Endodermal cell (in vitro differentiated cells): ENCODE results near the gene CASKIN2. TPM values are rescaled to one million over a fixed set of nuclear protein-coding genes. Genes with fewer than 3 reads are reported as not detected.
A peak's percentile ranks its signal among the peaks of the same experiment; 100 is the strongest.

Experiments
- DNase-seq: peaks from one replicate; pipeline ENCODE4 v3.0.0-alpha.2; 2017
- H3K27ac ChIP-seq: 2 replicates; pipeline ENCODE4 v1.5.1; 2013; ENCODE audit warnings: mild to moderate bottlenecking, low read depth, low read length, moderate library complexity
- H3K27me3 ChIP-seq: 2 replicates; pipeline ENCODE4 v1.6.1; 2013; ENCODE audit warnings: mild to moderate bottlenecking, low read length, moderate library complexity; ENCODE audit not compliant: insufficient read depth, control insufficient read depth, poor library complexity, severe bottlenecking
- H3K36me3 ChIP-seq: 2 replicates; pipeline ENCODE4 v1.7.0; 2013; ENCODE audit warnings: mild to moderate bottlenecking, low read length, moderate library complexity; ENCODE audit not compliant: control insufficient read depth, insufficient read depth
- H3K4me1 ChIP-seq: one replicate; pipeline ENCODE4 v1.7.0; 2013; ENCODE audit warnings: low read length; ENCODE audit not compliant: control insufficient read depth, insufficient read depth
- H3K4me3 ChIP-seq: 2 replicates; pipeline ENCODE4 v1.5.1; 2013; ENCODE audit warnings: mild to moderate bottlenecking, low read length, moderate library complexity
- H3K9ac ChIP-seq: 2 replicates; pipeline ENCODE4 v1.6.1; 2013; ENCODE audit warnings: mild to moderate bottlenecking, low read length, moderate library complexity; ENCODE audit not compliant: poor library complexity, severe bottlenecking; ENCODE audit errors: extremely low read depth
- H3K9me3 ChIP-seq: 2 replicates; pipeline ENCODE4 v1.6.1; 2013; ENCODE audit warnings: mild to moderate bottlenecking, low read length, moderate library complexity; ENCODE audit not compliant: control insufficient read depth
- H3K27ac Mint-ChIP-seq: 2 replicates; pipeline ENCODE4 v1.8.0; 2020; ENCODE audit warnings: mixed read lengths
- H3K27me3 Mint-ChIP-seq: 2 replicates; pipeline ENCODE4 v1.8.0; 2021; ENCODE audit warnings: mild to moderate bottlenecking, mixed read lengths; ENCODE audit not compliant: insufficient read depth
- H3K36me3 Mint-ChIP-seq: 2 replicates; pipeline ENCODE4 v1.8.0; 2020; ENCODE audit warnings: low read depth, mixed read lengths
- H3K4me1 Mint-ChIP-seq: 2 replicates; pipeline ENCODE4 v1.8.0; 2020; ENCODE audit warnings: mixed read lengths
- H3K4me3 Mint-ChIP-seq: 2 replicates; pipeline ENCODE4 v1.8.0; 2020; ENCODE audit warnings: mild to moderate bottlenecking, moderate library complexity, mixed read lengths
- H3K9me3 Mint-ChIP-seq: 2 replicates; pipeline ENCODE4 v1.8.0; 2020; ENCODE audit warnings: mild to moderate bottlenecking, mixed read lengths
- WGBS, 2 experiments: methylation state at CpG; one replicate each; pipeline versions ENCODE4 v1.1.5 to v1.1.7; 2013; ENCODE audit warnings: missing lambda C conversion rate in 2 of 2, mixed read lengths in 1 of 2; ENCODE audit not compliant: insufficient coverage in 1 of 2, insufficient read length in 1 of 2; 5-methylcytosine and 5-hydroxymethylcytosine counted together
- total RNA-seq, 2 donors: library from RNA; stranded (reverse); fragmentation: NEBNext Ultra II Directional in 1 of 2; extraction: Animal tissue kit (Norgen Biotek cat#: 25700) in 1 of 2; gene quantifications; 2 replicates in 1 of 2; 3 replicates in 1 of 2; pipeline ENCODE4 v1.2.1, GENCODE V29; 2021
- TF ChIP-seq, protein P1 (sequence below): fragments of 200-600 bp; sonication (generic); conservative IDR thresholded peaks from 2 replicates; pipeline ENCODE4 v1.5.0; 2021; ENCODE audit warnings: antibody characterized with exemption, mild to moderate bottlenecking

The CASKIN2 gene
- total RNA-seq, 2 donors from 2014 or later: 26.4 to 31.0 TPM

DNA sequence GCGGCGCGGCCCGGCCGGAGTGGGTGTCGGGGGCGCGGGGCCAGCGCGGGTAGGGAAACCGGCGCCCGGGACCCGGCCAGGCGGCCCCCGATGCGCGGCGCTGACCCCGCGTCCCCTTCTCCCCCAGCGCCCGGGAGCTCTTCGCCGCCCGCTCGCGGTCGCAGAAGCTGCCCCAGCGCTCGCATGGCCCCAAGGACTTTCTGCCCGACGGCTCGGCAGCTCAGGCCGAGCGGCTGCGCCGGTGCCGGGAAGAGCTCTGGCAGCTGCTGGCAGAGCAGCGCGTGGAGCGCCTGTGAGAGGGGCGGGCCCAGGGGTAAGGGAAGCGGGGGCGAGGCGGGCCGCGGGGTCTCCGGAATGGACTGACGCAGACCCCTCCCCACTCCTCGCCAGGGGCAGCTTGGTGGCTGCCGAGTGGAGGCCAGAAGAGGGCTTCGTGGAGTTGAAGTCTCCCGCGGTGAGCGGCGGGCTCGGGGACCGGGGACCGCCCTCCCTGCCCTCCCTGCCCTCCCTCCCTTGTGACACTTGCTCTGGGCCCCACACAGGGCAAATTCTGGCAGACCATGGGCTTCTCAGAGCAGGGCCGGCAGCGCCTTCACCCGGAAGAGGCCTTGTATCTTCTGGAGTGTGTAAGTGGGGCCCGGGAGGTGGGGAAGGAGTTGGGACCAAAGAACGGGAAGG lies 1.4 kb upstream of the CASKIN2 start:
- Mint-ChIP-seq H3K36me3 (peaks cover 33% of the 10 kb centered on the region), H3K4me1 (no peaks in the 10 kb centered on the region), H3K27ac (no peak overlapping the region), H3K4me3 (peak overlapping the region; percentile 70), H3K27me3 (no peaks in the 10 kb centered on the region), H3K9me3 (no peaks in the 10 kb centered on the region)
- Histone ChIP-seq H3K27ac (no peak overlapping the region), H3K9ac (no peak overlapping the region), H3K27me3 (no peaks in the 10 kb centered on the region), H3K4me1 (peaks cover 7% of the 10 kb centered on the region), H3K4me3 (peak overlapping the region; percentile 78), H3K9me3 (no peaks in the 10 kb centered on the region), H3K36me3 (peaks cover 15% of the 10 kb centered on the region)
- 0 to 1% methylated on average over 38 to 65 of the region's 65 CpGs for WGBS, 2 experiments
- TF ChIP-seq, protein P1, sequence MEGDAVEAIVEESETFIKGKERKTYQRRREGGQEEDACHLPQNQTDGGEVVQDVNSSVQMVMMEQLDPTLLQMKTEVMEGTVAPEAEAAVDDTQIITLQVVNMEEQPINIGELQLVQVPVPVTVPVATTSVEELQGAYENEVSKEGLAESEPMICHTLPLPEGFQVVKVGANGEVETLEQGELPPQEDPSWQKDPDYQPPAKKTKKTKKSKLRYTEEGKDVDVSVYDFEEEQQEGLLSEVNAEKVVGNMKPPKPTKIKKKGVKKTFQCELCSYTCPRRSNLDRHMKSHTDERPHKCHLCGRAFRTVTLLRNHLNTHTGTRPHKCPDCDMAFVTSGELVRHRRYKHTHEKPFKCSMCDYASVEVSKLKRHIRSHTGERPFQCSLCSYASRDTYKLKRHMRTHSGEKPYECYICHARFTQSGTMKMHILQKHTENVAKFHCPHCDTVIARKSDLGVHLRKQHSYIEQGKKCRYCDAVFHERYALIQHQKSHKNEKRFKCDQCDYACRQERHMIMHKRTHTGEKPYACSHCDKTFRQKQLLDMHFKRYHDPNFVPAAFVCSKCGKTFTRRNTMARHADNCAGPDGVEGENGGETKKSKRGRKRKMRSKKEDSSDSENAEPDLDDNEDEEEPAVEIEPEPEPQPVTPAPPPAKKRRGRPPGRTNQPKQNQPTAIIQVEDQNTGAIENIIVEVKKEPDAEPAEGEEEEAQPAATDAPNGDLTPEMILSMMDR: no peak
- DNase-seq: peak; percentile 85

DNA sequence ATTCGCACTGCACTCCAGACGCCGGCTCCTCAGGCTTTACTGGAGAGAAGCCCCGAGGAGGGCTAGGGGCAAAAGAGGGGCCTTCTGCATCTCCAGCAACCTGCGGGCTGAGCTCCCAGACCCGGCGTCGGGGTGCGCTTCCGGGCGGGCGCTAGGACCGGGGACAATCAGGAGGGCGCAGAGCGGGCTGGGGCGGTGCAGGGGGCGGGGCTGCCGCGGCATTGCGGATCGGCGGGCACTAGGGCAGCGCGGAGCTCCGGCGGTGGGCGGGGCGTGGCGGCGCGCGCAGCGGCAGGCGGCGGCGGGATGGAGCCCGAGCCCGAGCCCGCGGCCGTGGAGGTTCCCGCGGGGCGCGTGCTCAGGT lies 900 bp upstream of the CASKIN2 start, which contains the start of gene TSEN54:
Gene TSEN54 (plus strand): TSS at position 274 of the 364 bp plus-strand sequence. CDS start 33 bp downstream, at position 307.
- peak within 1 kb of the TSS; percentile 91 for H3K4me3 ChIP-seq
- no peaks in the 10 kb centered on the region for H3K9me3 ChIP-seq
- Mint-ChIP-seq H3K27me3 (no peaks in the 10 kb centered on the region), H3K4me3 (peak within 1 kb of the TSS; percentile 70), H3K27ac (no peak within 1 kb of the TSS), H3K4me1 (no peaks in the 10 kb centered on the region), H3K9me3 (no peaks in the 10 kb centered on the region), H3K36me3 (peaks cover 29% of the 10 kb centered on the region)
- 0% methylated on average over 13 to 45 of the region's 45 CpGs for WGBS, 2 experiments
- TF ChIP-seq, protein P1: no peak
- no peaks in the 10 kb centered on the region for H3K27me3 ChIP-seq
- H3K9ac ChIP-seq: peak within 1 kb of the TSS; percentile 90
- H3K36me3 ChIP-seq: peaks cover 14% of the 10 kb centered on the region
- DNase-seq: peak; percentile 98
- peaks cover 7% of the 10 kb centered on the region for H3K4me1 ChIP-seq
- H3K27ac ChIP-seq: no peak within 1 kb of the TSS

DNA sequence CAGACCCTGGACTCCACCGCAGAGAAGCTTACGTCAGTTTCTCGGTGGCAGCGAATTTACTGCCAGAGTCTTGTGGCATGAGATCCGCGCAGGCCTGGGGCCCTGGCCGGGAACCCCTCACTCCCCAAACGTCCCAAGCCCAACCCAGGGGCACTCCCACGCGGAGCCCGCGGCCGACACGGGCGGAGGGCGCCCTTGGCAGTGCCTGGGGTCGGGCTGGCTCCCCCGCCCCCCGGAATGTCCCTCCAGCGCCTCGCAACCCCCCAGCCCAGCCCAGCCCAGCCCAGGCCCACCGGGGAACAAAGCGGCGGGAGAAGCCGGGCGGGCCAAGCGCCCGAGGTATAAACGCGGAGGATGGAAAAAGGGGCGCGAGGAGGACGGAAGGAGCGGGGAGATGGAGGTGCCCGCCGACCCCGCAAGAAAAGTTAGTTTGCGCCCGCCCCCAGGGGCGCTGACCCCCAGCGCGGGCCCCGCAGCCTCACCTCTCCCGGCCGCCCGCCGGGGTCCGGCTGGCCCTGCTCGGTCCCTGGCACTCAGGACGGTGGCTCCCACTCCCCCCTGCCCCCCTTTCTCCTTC lies 330 bp downstream of the CASKIN2 start:
- Histone ChIP-seq H3K4me3 (peak overlapping the region; percentile 91), H3K27ac (peak overlapping the region; percentile 70), H3K9ac (peak overlapping the region; percentile 90), H3K27me3 (no peaks in the 10 kb centered on the region), H3K4me1 (peaks cover 7% of the 10 kb centered on the region), H3K36me3 (peaks cover 18% of the 10 kb centered on the region), H3K9me3 (no peaks in the 10 kb centered on the region)
- Mint-ChIP-seq H3K9me3 (no peaks in the 10 kb centered on the region), H3K27me3 (no peaks in the 10 kb centered on the region), H3K27ac (no peak overlapping the region), H3K36me3 (peaks cover 28% of the 10 kb centered on the region), H3K4me3 (peak overlapping the region; percentile 70), H3K4me1 (no peaks in the 10 kb centered on the region)
- 0% methylated on average over 4 to 50 of the region's 50 CpGs for WGBS, 2 experiments
- no peak for DNase-seq
- TF ChIP-seq, protein P1: no peak
